SHP77 treated with DMSO at 0.1 percent for 48 hours (cell line): ENCODE data around the gene MOB4.

Source experiments
- DNase-seq: peaks from one replicate; lab custom pipeline; 2025; lab: John Stamatoyannopoulos, UW

MOB4 gene

GRCh38 chr2:197591339-197592072 lies 75.6 kb downstream of the MOB4 start:
- DNase-seq: no peak

- DNase-seq: no peak
Observed at GRCh38 chr2:197596766-197597165, 80.9 kb downstream of the MOB4 start.

- DNase-seq: no peak
Observed at GRCh38 chr2:197597166-197597565, 81.3 kb downstream of the MOB4 start.

- DNase-seq: no peak
Observed at GRCh38 chr2:197598450-197598849, 82.6 kb downstream of the MOB4 start.

- DNase-seq: no peak
Observed at GRCh38 chr2:197599285-197599965, 83.6 kb downstream of the MOB4 start.

GRCh38 chr2:197600306-197600705 lies 84.4 kb downstream of the MOB4 start:
- DNase-seq: no peak

DNA sequence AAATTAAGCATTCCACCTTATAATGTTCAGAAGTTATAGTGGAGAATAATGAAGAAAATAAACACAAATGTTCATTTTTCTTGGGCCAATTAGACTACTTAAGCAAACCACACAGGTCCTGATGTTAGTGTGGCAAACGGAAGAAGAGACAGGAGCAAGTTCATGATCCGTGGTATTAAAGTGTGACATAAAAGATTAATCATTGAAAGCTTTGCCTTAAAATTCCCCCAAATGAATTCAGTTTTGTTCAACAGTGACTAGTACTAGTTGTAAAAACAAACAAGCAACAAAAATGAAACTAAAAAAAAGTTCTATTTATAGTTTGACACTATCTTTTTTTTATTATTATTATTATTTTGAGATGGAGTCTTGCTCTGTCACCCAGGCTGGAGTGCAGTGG lies 85.9 kb downstream of the MOB4 start:
- no peak for DNase-seq
